Measurements from ENCODE around the gene HIP1. TPM values are rescaled to one million over a fixed set of nuclear protein-coding genes. Genes with fewer than 3 reads are reported as not detected.

HIP1 gene
- total and polyA plus RNA-seq, 7 donors = 1.2 to 11.9 (median 7.2) TPM

DNA sequence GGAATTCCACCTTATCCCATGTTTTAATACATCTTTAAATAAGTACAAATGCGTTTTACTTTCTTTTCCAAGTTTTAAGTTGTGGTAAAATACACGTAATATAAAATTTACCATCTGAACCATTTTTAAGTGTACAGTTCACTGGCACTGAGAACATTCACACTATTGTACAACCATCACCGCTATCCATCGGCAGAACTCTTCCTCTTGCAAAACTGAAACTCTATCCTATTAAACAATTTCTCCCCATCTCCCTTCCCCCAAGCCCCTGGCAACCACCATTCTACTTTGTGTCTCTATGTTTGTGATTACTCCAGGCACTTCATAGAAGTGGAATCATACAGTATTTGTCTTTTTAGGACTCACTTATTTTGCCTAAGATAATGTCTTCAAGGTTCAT, 33.8 kb downstream of the HIP1 start:
- Histone ChIP-seq H3K36me3 (peaks cover 0 to 4% (median 0%) of the 10 kb centered on the region in 4 donors), H3K4me3 (no peak overlapping the region), H3K27me3 (no peaks in the 10 kb centered on the region), H3K9me3 (no peaks in the 10 kb centered on the region), H3K4me1 (no peaks in the 10 kb centered on the region), H3K27ac (no peak overlapping the region)
- intact Hi-C loops (cut with DNase I) = no loop called here
- TF ChIP-seq, protein P1, sequence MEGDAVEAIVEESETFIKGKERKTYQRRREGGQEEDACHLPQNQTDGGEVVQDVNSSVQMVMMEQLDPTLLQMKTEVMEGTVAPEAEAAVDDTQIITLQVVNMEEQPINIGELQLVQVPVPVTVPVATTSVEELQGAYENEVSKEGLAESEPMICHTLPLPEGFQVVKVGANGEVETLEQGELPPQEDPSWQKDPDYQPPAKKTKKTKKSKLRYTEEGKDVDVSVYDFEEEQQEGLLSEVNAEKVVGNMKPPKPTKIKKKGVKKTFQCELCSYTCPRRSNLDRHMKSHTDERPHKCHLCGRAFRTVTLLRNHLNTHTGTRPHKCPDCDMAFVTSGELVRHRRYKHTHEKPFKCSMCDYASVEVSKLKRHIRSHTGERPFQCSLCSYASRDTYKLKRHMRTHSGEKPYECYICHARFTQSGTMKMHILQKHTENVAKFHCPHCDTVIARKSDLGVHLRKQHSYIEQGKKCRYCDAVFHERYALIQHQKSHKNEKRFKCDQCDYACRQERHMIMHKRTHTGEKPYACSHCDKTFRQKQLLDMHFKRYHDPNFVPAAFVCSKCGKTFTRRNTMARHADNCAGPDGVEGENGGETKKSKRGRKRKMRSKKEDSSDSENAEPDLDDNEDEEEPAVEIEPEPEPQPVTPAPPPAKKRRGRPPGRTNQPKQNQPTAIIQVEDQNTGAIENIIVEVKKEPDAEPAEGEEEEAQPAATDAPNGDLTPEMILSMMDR (IDR thresholded peaks at IDR 0.05) = no peak
- TF ChIP-seq EP300 (IDR thresholded peaks at IDR 0.05) = no peak
- no peak for DNase-seq
- 91 to 92% methylated on average over 4 of the region's 4 CpGs for WGBS, 2 donors

- Histone ChIP-seq H3K4me3 (no peak overlapping the region), H3K9me3 (no peaks in the 10 kb centered on the region), H3K4me1 (no peaks in the 10 kb centered on the region), H3K27ac (no peak overlapping the region), H3K36me3 (peaks cover 0 to 6% (median 0%) of the 10 kb centered on the region in 4 donors), H3K27me3 (no peaks in the 10 kb centered on the region)
- intact Hi-C loops (cut with DNase I) = no loop called here
- no peak for DNase-seq
- TF ChIP-seq EP300 (IDR thresholded peaks at IDR 0.05) (no peak), POLR2AphosphoS5 (IDR thresholded peaks at IDR 0.05) (no peak), POLR2A (IDR thresholded peaks at IDR 0.05) (no peak)
- TF ChIP-seq, protein P1 (IDR thresholded peaks at IDR 0.05) = no peak
- whole genome bisulfite sequencing, 2 donors = 89 to 90% methylated on average over 4 of the region's 4 CpGs
These were observed 36.2 kb downstream of the HIP1 start for GRCh38 chr7:75702515-75702914.

- H3K4me3 ChIP-seq = no peak overlapping the region
- TF ChIP-seq POLR2AphosphoS5 (IDR thresholded peaks at IDR 0.05) = no peak
- 92 to 93% methylated on average over 12 of the region's 12 CpGs for WGBS, 2 donors
- no peaks in the 10 kb centered on the region for H3K27me3 ChIP-seq
- no peaks in the 10 kb centered on the region for H3K9me3 ChIP-seq
- H3K36me3 ChIP-seq = peaks cover 0 to 6% (median 0%) of the 10 kb centered on the region in 4 donors
- peaks cover 0 to 3% (median 0%) of the 10 kb centered on the region in 4 donors for H3K4me1 ChIP-seq
- DNase-seq = no peak
- intact Hi-C loops (cut with DNase I) = no loop called here
- no peak overlapping the region for H3K27ac ChIP-seq
These were observed 38.7 kb downstream of the HIP1 start for GRCh38 chr7:75699993-75700392.

DNA sequence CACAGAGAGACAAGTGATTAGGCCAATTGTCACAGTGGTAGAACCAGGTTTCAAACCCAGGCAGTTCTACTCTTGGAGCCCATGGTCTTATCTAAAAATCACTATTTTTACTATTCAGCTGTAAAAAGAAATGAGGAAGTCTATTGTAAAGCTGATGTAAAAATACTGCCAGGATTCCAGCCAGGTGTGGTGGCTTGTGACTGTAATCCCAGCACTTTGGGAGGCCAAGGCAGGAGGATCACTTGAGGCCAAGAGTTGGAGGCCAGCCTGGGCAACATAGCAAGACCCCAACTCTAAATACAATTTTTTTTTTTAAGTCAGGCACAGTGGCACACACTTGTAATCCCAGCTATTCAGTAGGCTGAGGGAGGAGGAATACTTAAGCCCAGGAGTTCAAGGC, 40.4 kb downstream of the HIP1 start:
- Histone ChIP-seq H3K4me1 (peaks cover 0 to 3% (median 0%) of the 10 kb centered on the region in 4 donors), H3K4me3 (no peak overlapping the region), H3K36me3 (peaks cover 0 to 6% (median 0%) of the 10 kb centered on the region in 4 donors), H3K27ac (no peak overlapping the region), H3K9me3 (no peaks in the 10 kb centered on the region), H3K27me3 (no peaks in the 10 kb centered on the region)
- intact Hi-C loops (cut with DNase I) = no loop called here
- TF ChIP-seq EP300 (IDR thresholded peaks at IDR 0.05) (no peak), POLR2AphosphoS5 (IDR thresholded peaks at IDR 0.05) (no peak), POLR2A (IDR thresholded peaks at IDR 0.05) (no peak)
- TF ChIP-seq, protein P1 (IDR thresholded peaks at IDR 0.05) = no peak
- DNase-seq = no peak

DNA sequence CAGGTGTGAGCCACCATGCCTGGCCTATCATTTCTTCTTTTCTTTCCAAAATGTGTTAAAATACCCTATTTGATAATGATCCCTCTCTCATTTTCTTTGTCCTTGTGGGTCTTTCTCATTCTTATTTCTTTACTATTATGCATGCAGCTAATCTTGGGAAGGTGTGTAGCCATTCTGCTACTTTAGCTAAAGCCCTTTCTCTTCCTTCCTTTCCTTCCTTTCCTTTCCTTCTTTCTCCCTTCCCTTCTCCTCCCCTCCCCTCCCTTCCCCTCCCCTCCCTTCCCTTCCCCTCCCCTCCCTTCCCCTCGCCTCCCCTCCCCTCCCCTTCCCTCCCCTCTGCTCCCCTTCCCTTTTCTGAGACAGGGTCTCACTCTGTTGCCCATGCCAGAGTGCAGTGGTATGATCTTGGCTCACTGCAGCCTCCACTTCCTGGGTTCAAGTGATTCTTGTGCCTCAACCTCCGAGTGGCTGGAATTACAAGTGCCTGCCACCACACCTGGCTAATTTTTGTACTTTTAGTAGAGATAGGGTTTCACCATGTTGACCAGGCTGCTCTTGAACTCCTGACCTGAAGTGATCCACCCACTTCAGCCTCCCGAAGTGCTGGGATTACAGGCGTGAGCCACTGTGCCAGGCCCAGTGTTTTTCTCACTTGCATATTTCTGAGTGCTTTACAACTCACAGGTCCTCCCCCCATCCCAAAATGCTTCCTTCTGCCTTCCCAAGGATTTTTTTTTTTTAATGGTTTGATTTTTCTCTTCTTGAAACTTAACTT, 42.3 kb downstream of the HIP1 start:
- no peak for TF ChIP-seq POLR2A (IDR thresholded peaks at IDR 0.05)
- no peak for TF ChIP-seq EP300 (IDR thresholded peaks at IDR 0.05)
- TF ChIP-seq, protein P1 (IDR thresholded peaks at IDR 0.05) = no peak
- TF ChIP-seq POLR2AphosphoS5 (IDR thresholded peaks at IDR 0.05) = no peak
- H3K4me3 ChIP-seq = no peak overlapping the region
- peaks cover 0 to 3% (median 0%) of the 10 kb centered on the region in 4 donors for H3K4me1 ChIP-seq
- intact Hi-C loops (cut with DNase I) = no loop called here
- no peaks in the 10 kb centered on the region for H3K27me3 ChIP-seq
- no peaks in the 10 kb centered on the region for H3K9me3 ChIP-seq
- no peak overlapping the region for H3K27ac ChIP-seq
- peaks cover 0 to 6% (median 0%) of the 10 kb centered on the region in 4 donors for H3K36me3 ChIP-seq
- WGBS, 2 donors = 79 to 84% methylated on average over 3 of the region's 4 CpGs
- no peak for DNase-seq

Measured in sigmoid colon (tissue), 7 donors.